GM18858 (cell line): Measurements from ENCODE around the gene COL7A1.

ENCODE experiments used
- ATAC-seq: cut with Tn5 transposase; IDR thresholded peaks from one replicate; pipeline ENCODE4 v1.9.1; 2021; ENCODE audit not compliant: unreplicated experiment

Gene COL7A1

DNA sequence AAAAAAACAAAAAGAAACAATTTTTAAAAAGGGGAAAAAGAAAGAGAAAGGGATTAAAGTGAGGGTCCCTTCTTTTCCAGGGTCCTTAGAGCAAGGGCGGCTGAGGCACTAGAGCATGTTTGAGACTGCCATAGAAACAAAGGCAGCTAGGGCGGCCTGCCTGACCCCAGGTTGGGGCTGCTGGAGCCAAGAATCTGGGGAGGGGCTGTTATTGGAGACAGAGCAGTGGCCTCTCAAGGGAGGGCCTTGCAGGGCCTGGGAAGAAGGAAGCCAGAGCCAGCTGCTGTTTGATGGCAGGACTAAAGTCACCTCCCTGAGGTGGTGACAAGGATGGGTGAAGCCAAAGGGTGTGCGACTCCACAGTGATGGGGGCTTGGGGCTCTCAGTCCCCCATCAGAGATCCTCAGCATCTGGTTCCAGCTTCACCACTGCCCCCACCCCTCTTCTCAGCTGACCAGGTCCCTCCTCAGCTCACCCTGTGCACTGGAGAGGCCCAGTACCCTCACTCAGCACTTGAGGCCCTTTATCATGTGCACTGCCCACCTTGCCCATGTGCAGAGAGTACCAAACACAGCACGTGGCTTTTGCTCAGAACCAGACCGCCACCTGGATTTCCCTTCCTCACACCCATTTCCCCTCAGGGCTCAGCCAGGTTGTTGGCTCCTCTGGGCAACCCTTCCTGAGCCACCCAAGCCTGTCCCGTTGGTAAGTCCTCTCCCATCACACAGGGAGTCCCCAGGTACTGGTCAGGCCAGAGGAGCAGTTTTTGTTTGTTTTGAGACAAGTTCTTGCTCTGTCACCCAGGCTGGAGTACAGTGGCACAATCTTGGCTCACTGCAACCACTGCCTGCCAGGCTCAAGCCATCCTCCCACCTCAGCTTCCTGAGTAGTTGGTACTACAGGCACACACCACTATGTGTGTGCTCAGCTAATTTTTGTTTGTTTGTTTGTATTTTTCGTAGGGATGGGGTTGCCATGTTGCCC is 24.7 kb upstream of the COL7A1 start:
- no peak for ATAC-seq

DNA sequence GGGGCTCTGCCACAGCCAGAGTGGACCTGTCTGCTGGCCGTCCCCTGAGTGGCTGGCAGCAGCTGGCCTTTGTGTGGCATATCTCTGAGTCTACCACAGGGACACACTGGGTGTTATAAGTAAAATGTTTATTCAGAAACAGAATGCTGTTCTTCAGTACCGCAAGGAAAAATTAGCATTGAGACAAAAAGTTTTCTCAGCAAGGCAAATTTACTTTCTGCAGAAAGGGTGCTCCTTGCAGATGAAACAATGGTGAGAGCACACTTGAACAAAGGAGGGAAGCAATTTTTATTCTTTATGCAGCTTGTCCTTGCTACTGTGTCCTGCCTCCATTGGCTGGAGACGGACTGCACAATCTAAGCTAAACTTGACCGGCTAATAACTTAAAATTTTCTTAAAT is 22.4 kb upstream of the COL7A1 start:
- no peak for ATAC-seq

DNA sequence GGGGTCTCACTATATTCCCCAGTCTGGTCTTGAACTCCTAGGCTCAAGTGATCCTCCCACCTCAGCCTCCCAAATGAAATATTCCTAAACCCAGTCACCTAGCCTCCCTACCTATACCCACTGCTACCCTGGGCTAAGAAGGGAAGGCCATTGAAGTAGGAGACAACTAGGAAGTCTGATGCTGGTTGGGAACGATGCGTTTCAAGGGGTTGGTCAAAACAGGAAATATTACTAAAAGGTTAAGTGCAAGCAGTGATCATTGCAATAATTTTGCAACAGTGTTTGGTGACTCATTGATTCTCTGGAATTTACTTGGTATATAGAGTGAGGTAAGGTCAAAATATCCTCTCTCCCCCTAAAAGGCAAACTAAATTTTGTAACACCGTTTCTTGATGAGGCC is 18.9 kb upstream of the COL7A1 start:
- no peak for ATAC-seq

DNA sequence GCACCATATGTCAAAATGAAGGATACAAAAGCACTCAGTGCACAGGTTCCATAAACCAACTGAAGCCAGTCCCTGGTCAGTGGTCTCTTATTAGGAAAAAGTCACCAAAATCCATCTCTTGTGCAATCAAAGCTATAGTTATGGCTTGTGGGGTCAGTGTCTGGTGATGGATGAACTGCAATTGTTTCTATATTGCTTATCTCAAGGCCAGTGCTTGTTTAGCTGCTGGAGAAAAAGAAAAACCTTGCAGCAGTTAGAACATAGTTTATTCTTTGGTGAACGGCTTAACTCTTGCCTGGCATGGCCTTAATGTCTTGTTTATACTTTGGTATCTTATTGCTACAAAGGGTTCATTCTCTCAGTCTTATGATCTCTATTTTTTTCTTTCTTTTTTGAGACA is 17.2 kb upstream of the COL7A1 start:
- no peak for ATAC-seq

DNA sequence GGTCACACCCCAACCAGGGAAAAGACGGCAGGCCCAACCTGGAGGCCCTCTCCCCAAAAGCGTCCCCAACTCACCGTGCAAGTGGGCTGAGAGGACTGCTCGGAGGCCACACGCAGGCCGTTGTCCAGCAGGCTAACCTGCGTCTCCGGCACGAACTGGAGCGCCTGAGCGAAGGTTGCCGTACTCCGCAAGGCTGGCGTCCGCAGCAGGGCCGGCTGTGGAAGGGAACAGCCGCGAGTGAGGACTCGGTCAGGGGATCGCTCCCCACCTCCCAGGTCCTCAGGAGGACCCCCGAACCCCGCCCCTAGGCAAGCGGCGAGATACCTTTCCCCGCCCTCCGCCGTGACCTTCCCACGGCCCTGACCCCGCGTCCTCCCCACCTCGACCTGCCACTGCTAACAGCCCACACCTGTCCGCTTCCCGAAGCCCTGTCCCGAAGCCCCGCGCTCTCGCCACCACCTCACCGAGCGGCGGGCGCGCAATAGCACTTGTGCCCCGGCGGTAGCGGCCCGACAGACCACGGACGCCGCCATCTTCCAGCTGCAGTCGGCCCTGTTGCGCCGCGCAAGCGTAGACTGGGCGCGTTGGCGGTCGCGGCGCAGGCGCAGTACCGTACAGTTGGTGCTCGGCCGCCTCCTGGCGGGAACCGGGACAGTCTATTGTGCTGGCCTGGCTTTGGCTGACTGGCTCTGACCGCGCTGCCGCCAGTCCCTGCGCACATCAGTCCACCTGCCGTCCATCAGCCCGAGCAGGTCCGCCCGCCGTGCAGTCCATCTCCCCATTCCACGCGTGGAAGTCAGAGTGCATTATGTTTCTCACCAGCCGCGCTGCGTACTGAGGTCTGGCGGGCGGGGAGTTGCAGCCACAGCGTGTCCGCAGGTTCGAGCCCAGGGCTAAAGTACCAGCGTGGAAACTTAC is 14.2 kb upstream of the COL7A1 start, which contains the start of gene UQCRC1:
Gene UQCRC1 (minus strand): TSS at position 559 of the 918 bp plus-strand sequence. CDS start 26 bp downstream, at position 533.
- ATAC-seq, result peak; percentile 88

DNA sequence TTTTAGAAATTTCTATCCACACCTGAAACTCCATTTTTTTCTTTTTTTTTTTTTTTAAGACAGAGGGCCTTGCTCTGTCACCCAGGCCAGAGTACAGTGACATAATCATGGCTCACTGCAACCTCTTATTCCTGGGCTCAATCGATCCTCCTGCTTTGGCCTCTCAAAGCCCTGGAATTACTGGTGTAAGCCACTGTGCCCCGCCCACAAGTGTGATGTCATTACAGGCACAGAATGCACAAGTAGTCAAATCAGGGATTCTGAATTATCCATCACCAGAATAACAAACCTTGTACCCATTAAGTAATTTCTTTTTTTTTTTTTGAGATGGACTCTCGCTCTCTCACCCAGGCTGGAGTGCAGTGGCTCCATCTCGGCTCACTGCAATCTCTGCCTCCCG is 12.4 kb upstream of the COL7A1 start:
- no peak for ATAC-seq

DNA sequence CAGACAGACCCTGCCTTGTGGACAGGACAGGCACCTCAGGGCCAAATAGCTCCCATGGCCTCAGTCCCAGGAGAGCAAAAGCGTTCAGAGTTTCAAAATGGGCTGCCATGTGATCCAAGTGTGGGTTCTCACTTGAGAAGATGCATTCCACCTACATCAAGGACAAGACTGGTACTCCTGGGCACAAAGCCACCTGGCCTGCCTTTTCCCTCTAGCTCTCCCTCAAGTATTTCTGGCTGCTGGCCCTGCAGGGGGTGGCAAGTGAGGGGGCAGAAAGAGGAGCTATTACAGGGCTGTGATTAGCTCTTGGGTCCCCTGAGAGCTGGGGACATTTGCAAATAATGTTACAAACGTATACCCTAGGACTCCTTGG is 6.5 kb upstream of the COL7A1 start:
- ATAC-seq, result no peak

DNA sequence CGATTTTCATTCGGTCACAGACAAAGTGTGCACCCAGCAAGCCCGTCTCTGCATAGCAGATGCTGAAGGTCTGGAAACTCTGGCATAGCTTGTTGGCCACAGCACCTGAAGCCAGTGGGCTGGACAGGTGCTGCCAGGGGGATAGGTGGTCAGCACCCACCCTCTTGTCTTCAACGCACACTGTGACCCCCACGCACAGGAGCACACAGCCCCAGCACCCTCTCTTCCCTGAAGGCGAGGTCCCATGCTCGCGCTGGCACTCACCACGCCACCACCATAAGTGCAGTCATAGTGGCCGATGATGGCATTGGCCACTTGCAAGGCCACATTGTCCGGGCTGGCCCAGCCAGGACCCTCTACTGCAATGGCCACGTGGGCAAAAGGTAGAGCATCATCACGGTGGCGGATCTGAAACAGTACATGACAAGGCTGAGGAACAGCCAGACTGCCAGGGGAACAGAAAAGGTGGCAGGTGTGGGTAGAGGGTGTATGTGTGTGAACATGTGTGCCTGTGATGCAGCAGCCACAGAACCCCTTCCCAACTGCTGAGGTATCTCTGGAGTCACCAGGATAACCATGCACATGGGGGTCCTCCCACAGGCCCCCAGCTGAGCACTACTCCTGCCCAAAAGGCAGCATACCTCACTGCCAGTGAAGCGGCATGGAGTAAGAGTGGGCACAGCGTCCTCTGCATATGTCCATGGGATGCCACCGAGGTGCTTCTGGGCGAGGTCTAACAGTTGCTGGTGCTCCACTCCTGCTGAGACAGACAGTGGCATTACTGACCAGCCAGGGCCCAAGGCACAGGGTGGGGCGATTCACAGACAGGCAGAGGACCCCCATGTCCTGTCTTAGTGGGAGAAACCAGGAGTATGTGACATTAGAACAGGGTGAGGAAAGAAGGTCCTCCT is 5.8 kb upstream of the COL7A1 start:
- no peak for ATAC-seq

DNA sequence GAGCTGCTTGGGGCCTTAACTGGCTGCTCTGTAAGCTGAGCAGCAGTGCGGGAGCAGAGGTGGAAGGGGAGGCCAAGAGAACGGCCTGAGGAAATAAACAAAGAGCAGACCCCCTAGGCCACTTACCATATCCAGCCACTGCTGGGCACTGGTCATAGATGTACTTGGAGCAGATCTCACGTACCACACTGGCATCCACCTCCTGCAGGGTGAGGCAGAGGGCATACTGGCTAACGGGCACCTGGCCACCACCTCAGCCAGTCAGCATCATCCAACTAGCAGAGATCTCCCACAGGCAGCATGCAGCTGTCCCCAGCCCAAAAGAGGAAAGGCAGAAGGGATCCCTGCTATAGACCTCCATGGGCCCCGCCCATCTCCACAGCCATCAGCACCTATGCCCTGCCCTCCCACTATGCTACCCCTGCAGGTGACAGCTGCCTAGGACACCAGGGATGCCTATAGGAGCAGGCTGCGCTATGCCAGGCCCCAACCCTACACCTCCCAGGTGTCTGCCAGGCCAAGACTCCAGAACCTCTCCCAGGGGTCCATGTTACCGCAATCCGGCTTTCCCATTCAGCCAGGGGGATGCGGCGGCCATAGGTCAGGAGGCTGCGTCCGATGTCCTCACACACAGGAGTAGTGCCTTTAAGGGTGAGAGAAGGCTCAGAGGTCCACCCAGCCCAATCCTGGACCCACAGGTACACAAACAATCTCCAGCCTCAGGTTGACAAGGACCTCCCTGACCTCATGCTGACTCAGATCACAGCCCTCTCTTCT is 4.6 kb upstream of the COL7A1 start:
- ATAC-seq, result no peak

DNA sequence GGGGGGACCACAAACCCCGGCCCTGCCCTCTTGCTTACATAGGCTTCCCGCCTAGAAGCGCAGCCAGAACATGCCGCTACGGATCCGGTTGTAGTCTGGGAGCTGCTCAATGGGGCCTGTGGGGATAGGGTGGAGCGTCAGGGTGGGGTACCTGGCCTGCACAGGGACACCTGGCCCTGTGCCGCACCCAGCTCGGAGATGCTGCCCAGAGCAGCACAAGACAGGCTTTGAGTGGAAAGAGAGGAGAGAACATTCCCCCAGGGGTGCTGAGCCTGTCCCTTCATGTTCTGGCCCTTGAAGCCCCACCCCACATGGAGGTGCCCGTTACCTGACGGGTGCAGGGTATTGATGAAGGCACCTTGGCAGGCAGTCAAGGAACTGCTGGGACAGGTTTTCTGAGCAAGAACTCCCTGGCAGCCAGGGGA is 4.0 kb upstream of the COL7A1 start:
- no peak for ATAC-seq

DNA sequence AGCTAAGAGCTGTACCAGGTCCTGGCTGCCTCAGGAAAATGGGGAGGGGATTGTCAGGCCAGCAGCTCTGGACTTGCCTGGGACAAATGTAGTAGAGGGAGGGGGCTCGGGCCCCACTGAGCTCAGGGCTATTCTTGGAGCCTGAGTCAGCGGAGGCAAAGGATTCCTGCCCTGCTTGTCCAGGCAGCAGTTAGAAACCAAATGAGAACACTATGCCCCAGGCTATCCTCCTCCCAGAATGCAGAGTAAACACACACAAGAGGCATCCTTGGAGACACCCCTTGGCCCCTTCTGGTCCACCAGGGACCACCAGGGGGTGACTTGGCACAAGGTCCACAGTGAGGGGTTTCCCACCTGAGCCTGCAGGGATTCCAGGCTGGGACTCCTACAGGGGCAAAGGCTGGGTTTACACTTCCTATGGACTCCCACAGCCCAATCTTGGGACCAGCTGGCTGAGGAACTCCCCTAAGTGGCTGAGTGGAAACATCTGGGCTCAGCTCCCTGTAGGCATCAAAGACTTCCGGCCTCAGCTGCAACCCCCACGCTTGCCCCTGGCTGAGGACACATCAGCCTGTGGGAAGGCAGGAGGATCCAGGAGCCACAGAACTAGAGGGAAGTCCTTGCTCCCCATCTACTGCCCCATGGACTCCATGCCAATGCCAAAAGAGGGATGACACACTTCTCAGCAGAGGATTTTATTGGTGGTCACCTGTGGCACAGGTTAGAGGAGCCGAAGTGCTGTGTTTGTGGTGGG is 3.4 kb upstream of the COL7A1 start:
- no peak for ATAC-seq

DNA sequence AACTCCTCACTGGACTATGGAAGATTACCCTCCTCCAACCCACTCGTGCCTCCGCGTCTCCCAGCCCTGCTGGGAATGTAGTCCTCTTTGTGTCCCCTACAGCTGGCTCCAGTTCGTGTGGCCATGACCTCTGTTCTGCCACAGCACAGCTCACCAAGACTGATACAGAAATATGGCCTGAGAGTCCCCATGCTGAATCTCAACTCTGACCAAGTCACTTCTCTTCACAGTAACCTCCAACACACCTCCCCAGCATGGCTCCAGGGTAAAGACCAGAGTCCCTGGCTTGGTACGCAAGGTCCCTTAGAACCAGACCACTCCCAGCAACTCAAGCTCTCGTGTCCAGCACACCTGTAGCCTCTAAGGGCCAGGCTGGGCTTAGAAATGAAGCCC is 2.3 kb upstream of the COL7A1 start:
- ATAC-seq, result no peak

DNA sequence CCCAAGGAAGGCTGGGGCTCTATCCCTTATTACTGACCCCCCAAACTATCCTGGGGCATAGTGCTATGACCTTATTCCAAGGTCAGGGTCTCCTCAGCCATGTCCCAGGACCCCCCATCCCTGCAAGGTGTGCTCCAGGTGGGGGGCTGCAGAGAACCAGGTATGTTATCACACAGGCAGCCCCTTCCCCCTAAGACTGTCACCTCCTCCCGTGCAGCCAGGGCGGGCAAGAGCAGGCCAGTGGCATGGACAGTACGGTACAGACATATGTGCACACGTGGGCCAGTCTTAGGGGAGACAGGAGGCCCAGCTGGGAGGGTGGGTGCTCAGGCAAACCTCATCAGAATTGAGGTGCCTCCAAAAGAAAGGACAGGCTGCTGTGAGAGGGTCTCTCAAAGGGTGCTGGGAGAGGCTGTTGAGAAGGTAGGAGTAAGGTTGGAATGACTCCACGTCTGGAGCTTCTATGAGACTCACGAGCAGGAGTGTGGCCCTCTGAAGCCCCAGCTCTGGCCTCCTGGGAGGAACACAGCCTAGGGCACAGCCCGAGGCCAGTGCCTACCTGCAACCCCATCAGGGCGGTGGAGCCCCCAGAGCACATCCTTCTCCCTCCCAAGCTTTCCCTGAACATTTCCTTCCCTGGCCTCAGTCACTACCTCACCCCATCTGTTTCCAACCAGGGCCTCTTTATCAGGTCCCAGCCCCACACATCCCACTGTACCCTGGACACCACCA is 1.7 kb upstream of the COL7A1 start:
- no peak for ATAC-seq

DNA sequence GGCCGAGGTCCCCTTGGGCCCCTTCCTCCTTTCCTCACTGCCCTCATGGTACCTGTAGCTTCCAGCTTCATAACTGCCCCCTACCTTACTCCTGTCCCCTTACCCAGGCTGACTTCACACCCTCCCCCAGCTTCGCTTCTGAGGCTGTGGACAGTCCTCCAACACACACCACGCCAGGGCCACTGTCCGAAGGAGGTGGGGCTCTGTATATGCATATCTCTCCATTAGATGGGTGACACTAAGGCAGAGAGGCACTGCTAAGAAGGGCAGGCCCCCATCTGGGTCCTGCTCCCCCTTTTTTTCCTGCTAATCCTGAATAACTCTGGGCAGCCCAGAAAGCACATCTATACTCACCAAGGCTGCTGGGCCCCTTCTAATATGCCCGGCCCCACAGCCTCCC is 1.0 kb upstream of the COL7A1 start:
- no peak for ATAC-seq

DNA sequence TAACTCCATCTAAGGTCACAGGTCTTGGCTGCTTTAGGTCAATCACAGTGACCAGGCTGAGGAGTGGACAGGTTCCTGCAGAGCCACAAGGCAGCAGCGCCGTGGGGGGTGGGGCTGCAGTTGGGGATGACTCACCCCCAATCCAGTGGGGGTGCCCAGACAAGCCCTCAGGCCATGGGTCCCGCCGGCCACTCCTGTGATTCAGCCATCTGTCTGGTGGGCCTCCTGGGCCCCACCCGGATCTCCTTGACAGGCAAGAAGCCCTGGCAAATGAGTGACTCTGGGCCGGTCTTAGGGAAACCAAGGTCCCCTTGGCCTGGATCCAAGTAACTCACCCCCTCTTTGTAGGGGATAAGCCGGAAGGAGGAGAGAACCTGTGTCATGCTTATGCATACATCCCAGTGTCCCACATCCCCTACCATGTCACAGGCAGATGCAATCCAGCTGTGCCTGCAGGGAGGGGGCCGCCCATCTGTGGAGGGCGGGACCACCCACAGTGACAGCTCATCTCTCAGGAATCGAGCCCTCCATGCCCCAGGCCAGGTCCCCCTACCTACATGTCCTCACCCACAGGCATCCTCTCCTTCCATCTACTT is 495 bp upstream of the COL7A1 start:
- ATAC-seq, result no peak

DNA sequence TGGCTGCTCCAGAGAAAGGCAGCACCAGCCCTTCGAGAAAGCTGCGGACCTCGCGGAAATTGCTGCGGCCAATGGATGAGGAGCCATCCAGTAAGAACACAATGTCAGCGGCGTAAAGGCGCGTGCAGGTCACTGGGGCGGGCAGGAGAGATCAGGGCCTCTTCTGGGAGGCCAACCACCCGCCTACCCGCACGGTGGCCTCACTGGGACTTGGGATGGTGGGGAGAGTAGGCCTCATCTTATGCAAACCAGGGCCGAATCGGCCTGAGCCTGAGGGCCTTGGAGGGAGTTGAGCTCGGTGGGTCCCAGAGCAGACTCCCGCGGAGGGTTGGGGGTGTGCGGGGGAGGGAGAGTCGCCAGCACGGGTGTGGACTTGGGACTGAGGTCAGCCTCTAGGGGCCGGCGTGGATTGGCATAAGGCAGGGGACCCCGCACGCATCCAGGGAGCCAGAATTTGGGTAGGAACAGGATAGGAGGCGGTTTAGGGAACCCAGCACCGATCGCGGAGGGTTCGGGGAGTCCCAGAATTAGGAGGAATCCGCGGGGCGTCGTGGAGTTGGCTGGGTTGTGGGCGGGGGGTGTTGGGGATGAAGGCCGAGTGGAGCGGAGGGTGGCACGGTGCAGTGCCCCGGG is 596 bp downstream of the COL7A1 start:
- no peak for ATAC-seq

DNA sequence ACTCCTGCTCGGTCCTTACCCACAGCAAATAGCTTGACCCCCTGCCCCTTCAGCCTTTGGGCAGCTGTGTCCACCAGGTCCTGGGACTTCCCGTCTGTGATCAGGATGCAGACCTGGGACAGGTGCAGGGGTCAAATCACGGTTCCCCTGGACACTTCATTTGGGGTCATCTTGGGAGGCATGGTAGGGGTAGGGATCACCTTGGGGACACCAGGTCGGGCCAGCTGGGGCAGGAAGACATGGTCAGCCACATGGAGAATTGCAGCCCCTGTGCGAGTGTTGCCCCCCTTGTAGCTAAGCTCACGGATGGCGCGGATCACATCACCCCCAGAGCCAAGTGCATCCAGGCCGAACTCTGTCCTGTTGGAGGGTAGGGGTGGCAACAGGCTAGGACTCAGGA is 1.8 kb downstream of the COL7A1 start:
- no peak for ATAC-seq
